ENCODE data around the gene FCAMR.

DNA sequence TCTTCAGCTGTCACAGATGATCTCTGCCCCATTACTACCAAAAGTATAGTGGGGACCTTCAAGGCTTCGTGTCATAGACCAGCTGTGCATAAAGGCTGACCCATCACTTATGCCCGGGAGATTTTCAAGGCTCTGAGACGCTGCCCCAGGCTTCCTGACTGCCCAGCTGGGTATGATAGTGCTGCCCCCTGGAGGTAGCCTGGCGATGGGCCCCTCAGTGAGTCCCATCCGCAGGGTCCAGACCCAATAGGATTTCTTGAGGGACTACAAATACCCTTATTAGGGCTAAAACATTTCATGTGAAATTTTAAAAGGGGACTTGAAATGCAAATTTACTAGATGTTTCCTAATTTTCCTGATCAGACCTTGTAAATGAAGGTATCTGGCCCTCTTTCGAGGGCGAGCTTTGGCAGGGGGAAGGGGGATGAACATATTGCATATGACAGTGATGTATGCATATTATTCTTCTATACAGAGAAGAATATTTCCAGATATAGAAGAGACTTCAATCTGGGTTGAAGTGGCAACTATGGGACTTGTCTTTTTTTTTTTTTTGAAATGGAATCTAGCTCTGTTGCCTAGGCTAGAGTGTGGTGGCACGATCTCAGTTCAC lies 36.8 kb downstream of the FCAMR start:
- TF ChIP-seq EZH2 (IDR thresholded peaks at IDR 0.05; ENCODE audit: borderline replicate concordance, low read depth, low read length, poor library complexity, severe bottlenecking): no peak
- TF ChIP-seq, protein P1, sequence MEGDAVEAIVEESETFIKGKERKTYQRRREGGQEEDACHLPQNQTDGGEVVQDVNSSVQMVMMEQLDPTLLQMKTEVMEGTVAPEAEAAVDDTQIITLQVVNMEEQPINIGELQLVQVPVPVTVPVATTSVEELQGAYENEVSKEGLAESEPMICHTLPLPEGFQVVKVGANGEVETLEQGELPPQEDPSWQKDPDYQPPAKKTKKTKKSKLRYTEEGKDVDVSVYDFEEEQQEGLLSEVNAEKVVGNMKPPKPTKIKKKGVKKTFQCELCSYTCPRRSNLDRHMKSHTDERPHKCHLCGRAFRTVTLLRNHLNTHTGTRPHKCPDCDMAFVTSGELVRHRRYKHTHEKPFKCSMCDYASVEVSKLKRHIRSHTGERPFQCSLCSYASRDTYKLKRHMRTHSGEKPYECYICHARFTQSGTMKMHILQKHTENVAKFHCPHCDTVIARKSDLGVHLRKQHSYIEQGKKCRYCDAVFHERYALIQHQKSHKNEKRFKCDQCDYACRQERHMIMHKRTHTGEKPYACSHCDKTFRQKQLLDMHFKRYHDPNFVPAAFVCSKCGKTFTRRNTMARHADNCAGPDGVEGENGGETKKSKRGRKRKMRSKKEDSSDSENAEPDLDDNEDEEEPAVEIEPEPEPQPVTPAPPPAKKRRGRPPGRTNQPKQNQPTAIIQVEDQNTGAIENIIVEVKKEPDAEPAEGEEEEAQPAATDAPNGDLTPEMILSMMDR (conservative IDR thresholded peaks at IDR 0.05; ENCODE audit: low read depth, low read length): peak; percentile 78

Measured in A673 (cell line).